Stimulated activated naive CD4-positive, alpha-beta T cell treated with Interleukin-2 at 50 U/mL for 16 hours (primary cell): ENCODE data around the gene MSANTD1.

Experiments
- DNase-seq: peaks from one replicate; lab custom pipeline; 2025; lab: John Stamatoyannopoulos, UW

MSANTD1 gene

DNA sequence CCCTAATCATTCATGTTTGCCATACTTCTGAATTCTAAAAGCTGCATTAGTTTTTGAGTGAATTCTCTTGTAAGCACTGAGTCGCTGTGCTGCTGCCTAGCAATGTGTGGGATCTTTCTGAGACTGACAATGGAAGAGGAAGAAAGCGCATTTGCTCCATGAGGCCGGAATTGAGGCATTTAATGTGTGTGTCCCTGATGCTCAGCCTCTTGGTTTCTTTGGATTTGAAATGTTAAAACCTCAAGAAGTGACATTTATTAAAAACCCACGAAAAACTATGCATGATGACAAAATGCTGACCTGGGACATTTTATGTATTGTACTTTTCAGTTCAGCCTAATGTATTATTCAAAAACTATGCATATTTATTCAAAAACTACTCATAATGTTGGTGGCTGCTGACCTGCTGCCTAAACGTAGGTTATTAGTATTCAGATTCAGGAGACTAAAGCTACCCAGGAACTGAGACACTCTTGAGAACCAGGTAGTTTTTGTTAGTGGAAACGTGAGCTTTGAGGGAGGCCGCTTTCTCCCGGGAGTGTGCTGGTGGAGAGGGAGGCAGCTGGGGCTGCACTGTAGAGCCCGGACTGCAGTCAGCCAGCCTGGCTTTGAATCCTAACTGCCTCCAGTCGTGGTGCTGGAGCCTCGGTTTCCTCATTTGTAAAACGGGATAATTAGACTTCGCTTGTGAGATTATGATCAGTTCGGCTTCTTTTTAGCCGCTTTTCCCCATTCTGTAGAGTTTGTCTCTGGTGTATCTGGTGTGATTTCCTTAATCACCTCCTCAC, 55.2 kb downstream of the MSANTD1 start:
- DNase-seq, result no peak

DNA sequence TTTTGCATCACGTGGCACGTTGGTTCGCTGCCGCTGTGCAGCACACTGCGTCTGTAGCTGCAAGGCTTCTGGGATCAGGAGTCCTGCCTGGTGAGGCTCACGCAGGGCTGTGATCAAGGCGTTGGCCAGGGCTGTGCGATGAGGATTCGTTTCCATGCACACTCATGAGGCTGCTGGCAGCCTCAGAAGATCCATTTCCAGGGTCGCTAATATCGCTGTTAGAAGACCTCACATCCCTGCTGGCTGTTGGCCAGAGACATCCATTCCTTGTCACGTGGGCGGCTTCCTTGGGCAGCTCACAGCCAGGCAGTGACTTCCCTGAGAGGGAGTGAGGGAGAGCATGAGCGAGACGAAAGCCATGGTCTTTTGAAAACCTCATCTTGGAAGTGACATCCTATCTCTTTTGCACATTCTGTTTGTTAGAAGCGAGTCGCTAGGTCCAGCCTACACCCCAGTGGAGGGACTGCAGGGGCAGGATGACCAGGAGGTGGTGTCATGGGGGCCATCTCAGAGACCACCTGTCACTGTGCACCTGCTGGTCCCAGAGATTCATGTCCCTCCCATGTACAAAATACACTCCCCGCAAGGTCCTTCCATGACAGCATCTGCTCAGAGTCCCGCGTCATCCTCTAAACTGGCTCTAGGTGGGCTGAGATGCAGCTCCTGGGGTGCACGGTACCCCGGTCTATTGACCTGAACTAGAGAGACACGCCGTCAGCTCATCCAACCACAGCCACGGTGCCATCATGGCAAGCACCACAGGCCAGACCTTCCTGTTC, 56.1 kb downstream of the MSANTD1 start:
- DNase-seq, result no peak

DNA sequence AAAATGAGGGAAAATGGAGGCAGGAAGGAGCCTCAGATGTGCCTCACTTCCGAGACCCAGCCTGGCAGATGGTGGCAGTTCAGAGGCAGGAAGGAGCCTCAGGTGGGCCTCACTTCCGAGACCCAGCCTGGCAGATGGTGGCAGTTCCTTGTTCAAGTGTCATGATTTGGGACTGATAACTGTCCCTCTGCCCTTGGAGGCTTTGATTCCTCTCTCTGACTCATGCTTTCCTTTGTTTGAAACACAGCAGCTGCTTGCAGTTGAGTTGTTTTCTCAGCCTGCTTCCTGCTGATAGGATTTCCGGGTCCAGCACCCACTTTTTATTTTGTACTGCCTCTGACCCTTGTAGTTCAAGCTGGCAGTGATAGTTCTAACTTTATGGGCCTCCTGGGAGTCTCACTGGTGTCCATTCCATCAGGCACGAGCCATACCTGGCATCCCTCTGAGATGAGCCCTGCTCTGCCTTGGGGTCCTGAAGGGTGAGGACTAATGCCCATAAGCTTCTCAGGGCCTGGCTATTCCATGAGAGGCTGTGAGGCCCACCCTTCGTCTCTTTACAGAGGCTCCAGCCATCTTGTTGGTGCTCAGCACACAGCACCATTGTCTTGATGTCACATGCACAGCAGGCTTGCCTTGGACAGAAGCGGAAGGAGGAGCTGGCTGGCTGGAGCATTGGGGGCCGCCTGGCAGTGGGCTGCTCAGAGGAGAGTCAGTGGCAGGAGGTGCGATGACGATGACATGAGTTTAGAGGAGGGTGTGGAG, 56.8 kb downstream of the MSANTD1 start:
- no peak for DNase-seq
